K562 (cell line): ENCODE results near the gene PAEP.

Experiments used
- MTA1 ChIP-seq: fragments of 450-650 bp; IDR thresholded peaks from 2 replicates; pipeline ENCODE4 v1.6.1; 2017; ENCODE audit warnings: borderline replicate concordance
- MXD1 ChIP-seq: fragments of 250-450 bp; sonication (Bioruptor Pico); IDR thresholded peaks from 2 replicates; pipeline ENCODE4 v1.8.0; 2021; ENCODE audit warnings: borderline replicate concordance, mild to moderate bottlenecking, moderate library complexity; ENCODE audit not compliant: poor library complexity, severe bottlenecking

- TF ChIP-seq MXD1 (CRISPR knock-in tag) (no peak), MTA1 (no peak)
Observed at GRCh38 chr9:135521608-135522095, 39.9 kb upstream of the PAEP start.
